ENCODE measurements around the gene SPECC1.

- TF ChIP-seq, protein P1, sequence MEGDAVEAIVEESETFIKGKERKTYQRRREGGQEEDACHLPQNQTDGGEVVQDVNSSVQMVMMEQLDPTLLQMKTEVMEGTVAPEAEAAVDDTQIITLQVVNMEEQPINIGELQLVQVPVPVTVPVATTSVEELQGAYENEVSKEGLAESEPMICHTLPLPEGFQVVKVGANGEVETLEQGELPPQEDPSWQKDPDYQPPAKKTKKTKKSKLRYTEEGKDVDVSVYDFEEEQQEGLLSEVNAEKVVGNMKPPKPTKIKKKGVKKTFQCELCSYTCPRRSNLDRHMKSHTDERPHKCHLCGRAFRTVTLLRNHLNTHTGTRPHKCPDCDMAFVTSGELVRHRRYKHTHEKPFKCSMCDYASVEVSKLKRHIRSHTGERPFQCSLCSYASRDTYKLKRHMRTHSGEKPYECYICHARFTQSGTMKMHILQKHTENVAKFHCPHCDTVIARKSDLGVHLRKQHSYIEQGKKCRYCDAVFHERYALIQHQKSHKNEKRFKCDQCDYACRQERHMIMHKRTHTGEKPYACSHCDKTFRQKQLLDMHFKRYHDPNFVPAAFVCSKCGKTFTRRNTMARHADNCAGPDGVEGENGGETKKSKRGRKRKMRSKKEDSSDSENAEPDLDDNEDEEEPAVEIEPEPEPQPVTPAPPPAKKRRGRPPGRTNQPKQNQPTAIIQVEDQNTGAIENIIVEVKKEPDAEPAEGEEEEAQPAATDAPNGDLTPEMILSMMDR (conservative IDR thresholded peaks at IDR 0.05; ENCODE audit: low read depth, low read length) = no peak
- TF ChIP-seq RCOR1 (IDR thresholded peaks at IDR 0.05; ENCODE audit: insufficient replicate concordance, low read length) = no peak
- no peak for TF ChIP-seq POLR2A (IDR thresholded peaks at IDR 0.05; ENCODE audit: low read depth, low read length)
- TF ChIP-seq RAD21 (IDR thresholded peaks at IDR 0.05; ENCODE audit: low read length) = no peak
- no peak for TF ChIP-seq USF2 (IDR thresholded peaks at IDR 0.05; ENCODE audit: low read depth, low read length)
- no peak for TF ChIP-seq BHLHE40 (IDR thresholded peaks at IDR 0.05; ENCODE audit: low read depth, low read length)
- TF ChIP-seq ELK1 (IDR thresholded peaks at IDR 0.05; ENCODE audit: borderline replicate concordance, low read depth, low read length) = no peak
- TF ChIP-seq MXI1 (IDR thresholded peaks at IDR 0.05; ENCODE audit: borderline replicate concordance, low read depth, low read length) = no peak
- no peak for TF ChIP-seq FOS (IDR thresholded peaks at IDR 0.05; ENCODE audit: low read depth, low read length)
- TF ChIP-seq NFE2L2 (IDR thresholded peaks at IDR 0.05; ENCODE audit: low read depth, low read length) = no peak
- TF ChIP-seq CHD1 (IDR thresholded peaks at IDR 0.05; ENCODE audit: low read depth, low read length) = no peak
- no peak for TF ChIP-seq CEBPB (IDR thresholded peaks at IDR 0.05; ENCODE audit: low read depth, low read length)
- no peak for TF ChIP-seq RFX5 (IDR thresholded peaks at IDR 0.05; ENCODE audit: low read depth, low read length)
Observed at GRCh38 chr17:20046629-20047028, 37.5 kb downstream of the SPECC1 start.

Data from IMR-90 (cell line).